LNCAP (cell line): Measurements from ENCODE around the gene SLC18A3.

Experiments used
- TF ChIP-seq, protein P1 (sequence below): fragments of 450-650 bp; IDR thresholded peaks from 2 replicates; pipeline ENCODE4 v1.5.1; 2017; ENCODE audit warnings: mild to moderate bottlenecking

Gene SLC18A3

DNA sequence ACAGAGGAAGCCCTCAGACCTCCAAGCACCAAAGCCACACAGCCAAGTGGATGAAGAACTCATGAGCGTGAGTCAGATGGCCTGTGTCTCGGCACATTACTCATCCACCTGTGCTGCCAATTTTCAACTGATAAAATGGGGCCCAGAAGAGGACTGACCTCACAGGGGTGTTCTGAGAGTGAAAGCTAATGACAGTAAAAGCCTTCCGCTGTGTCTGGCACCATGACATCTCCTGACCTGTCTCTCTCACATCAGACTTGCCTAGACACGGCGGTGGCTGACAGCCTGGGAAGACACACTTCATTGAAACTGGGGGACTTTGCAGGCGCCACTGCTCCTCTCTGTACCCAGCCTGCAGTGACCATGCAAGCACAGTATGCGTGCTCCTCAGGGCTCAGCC is 8.3 kb upstream of the SLC18A3 start:
- TF ChIP-seq, protein P1, sequence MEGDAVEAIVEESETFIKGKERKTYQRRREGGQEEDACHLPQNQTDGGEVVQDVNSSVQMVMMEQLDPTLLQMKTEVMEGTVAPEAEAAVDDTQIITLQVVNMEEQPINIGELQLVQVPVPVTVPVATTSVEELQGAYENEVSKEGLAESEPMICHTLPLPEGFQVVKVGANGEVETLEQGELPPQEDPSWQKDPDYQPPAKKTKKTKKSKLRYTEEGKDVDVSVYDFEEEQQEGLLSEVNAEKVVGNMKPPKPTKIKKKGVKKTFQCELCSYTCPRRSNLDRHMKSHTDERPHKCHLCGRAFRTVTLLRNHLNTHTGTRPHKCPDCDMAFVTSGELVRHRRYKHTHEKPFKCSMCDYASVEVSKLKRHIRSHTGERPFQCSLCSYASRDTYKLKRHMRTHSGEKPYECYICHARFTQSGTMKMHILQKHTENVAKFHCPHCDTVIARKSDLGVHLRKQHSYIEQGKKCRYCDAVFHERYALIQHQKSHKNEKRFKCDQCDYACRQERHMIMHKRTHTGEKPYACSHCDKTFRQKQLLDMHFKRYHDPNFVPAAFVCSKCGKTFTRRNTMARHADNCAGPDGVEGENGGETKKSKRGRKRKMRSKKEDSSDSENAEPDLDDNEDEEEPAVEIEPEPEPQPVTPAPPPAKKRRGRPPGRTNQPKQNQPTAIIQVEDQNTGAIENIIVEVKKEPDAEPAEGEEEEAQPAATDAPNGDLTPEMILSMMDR, result no peak

DNA sequence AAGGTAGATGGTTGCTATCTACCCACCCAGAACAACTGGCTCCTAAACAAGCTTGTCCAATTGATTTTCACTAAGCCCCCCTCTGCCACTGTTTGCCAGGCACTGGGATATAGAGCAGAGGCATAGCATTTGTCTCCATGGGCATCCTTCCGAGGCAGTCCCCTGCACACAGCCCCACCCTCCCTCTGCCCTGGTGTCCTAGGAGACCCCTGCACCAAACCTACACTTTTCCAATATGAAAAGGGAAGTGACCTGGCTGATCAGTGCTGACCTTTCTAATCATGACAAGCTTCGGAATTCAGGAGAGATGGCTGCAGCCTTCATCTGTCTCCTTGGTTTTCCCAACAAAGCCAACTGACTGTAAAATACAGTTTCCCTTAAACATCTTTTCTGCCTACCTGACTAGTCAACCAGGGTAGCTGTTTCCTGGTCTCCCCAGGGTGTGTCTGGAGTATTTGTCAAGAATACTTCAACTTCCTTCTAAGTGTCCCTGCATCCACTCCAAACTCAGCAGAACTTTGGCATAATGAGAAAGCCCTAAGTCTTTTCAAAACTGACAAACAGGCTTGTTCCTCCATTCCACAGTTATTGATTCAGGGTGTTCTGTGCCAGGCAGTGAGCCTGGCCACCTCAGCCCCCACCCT is 7.6 kb upstream of the SLC18A3 start:
- TF ChIP-seq, protein P1, result no peak

DNA sequence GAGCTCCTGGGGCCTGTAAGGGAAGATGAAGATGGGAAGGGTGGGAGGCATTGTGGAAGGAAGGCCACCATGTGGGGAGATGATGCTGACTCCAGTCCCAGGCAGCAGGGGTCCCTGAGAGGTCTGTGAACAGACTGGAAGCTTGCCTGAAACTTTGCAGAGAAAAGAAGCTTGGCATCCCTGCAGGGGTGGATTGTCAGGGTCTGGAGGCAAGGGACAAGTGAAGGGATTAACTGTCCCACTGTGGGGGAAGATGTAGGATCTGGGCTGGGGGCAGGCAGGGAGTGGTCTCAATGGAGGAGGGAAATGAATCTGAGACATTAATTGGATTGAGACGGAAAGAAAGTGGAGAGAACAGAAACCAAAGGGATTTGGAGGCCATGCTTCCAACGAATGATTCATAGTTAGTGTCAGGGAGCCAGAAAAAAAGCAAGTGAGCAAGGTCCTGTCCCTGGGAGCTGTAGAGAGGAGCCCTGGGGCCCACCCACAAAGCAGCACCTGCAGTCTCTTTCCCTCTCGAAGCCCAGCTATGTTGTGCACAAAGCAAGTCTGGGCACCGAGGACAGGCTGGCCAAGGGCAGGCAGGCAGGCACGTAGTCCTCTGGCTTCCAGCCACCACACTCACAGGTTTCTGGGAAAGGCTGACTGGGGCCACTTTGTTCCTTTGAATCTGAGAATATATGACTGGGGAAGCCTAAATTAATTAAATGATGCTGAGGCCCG is 4.7 kb upstream of the SLC18A3 start:
- TF ChIP-seq, protein P1, result no peak

DNA sequence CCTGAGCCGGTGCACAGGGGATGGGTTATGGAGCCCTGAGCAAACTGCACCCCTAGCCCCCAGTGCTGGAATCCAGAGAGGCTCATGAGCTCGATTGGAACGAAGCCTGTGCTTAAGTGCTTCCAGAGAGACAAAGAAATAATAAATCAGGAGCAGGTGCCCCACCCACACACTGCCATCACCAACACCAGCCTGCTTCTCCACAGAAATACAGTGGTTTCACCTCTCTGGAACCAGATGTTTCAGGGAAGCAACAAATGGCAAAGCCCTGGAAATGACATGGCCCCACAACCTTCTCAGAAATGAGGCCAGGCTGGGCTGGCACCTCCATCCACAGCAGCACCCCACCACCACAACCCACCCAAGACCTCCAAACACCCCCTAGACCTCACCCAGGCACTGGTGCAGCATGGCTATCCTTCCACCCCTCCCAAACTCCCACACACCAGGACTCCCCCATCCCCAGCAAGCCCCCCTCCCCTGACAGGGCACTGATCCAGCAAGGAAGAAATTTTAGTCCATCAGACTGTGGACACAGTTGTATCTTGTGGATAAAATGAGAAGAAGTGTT is 4.1 kb upstream of the SLC18A3 start:
- TF ChIP-seq, protein P1, result no peak

DNA sequence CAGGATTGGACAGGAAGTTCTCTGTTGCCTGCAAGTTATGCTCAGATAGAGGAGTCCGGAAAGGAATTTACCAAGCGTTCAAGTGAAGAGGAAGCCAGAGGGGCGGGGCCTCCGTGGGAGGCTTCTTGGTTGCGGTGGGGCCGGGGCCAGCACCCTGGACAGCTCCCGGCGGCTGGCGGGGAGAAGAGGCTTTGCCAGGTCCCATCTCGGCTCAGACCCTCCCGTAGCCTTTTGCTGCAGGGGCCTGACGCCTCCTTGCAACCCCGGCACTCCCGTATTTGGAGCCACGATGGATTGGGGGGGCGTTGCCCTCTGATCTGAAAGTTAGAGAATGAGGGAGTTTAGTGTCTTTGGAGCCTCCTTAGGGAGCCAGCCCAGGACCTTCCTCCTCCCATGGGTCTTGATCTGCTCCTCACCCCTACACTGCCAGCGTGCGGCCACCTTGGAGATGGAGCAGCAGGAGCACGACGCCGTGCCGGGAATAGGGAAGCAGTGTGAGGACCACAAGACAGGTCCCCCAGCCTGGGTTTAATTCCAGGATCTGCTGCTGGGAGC is 3.1 kb upstream of the SLC18A3 start:
- TF ChIP-seq, protein P1, result no peak

DNA sequence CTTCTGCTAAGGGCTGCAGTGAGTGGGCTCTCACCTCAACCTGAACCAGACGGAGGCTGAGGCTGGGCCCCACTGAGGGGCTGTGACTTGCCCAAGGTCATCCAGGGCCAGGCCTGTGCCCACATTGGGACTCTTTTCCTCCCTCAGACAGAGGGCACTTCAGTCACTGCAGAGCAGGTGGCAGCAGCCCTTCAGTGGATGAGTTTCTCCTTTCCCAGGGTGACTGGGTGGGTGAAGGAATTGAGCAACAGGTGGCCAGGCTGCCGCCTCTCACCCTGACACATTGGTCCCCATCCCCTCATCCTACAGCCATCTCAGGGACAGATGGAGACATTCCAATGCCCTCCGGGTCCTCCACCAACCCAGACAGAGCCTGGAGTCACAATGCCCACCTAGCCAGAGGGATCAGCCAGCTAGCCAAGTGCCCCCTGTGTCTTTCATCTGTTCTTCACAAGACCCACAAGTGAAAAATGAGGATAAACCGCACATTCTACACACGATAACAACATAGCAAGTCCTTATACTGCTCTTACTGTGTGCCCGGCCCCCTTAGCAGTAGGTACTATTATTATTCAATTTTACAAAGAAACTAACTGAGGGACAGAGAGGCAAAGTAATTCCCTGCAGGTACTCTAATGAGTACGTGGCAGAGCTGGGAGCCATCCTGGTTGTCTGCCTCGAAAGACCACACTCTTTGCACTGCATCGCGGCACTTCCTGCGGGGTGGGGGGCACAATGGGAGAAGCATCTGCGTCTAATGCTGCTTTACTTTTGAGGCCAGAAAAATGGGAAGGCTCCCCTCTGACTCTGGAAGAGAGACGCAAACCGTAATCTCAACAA is 1.7 kb upstream of the SLC18A3 start:
- TF ChIP-seq, protein P1, result no peak

DNA sequence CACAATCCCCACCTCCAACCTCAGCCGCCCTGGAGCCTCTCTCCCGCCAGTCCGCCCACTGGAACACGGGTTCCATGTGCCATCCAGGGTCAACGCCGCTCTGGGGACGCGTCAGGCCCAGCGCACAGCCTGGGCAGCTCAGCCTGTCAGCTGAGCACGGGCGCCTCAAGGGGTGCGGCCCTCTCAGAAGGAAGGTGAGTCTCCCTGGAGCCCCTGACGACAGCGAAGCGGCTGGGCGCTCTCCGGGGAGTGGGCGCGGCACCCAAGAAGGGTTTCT is 1.2 kb upstream of the SLC18A3 start:
- TF ChIP-seq, protein P1, result no peak
